ENCODE data around the gene TMEM14B.
A peak's percentile ranks its signal among the peaks of the same experiment; 100 is the strongest.

The TMEM14B gene

GRCh38 chr6:10792101-10792500, 44.5 kb downstream of the TMEM14B start:
- no peak overlapping the region for H3K4me3 ChIP-seq (ENCODE audit: low read depth, low read length)
- TF ChIP-seq, protein P1, sequence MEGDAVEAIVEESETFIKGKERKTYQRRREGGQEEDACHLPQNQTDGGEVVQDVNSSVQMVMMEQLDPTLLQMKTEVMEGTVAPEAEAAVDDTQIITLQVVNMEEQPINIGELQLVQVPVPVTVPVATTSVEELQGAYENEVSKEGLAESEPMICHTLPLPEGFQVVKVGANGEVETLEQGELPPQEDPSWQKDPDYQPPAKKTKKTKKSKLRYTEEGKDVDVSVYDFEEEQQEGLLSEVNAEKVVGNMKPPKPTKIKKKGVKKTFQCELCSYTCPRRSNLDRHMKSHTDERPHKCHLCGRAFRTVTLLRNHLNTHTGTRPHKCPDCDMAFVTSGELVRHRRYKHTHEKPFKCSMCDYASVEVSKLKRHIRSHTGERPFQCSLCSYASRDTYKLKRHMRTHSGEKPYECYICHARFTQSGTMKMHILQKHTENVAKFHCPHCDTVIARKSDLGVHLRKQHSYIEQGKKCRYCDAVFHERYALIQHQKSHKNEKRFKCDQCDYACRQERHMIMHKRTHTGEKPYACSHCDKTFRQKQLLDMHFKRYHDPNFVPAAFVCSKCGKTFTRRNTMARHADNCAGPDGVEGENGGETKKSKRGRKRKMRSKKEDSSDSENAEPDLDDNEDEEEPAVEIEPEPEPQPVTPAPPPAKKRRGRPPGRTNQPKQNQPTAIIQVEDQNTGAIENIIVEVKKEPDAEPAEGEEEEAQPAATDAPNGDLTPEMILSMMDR (IDR thresholded peaks at IDR 0.05; ENCODE audit: insufficient read depth, low read depth, low read length, missing control alignments), result no peak
- DNase-seq (ENCODE audit: low read depth), result no peak

DNA sequence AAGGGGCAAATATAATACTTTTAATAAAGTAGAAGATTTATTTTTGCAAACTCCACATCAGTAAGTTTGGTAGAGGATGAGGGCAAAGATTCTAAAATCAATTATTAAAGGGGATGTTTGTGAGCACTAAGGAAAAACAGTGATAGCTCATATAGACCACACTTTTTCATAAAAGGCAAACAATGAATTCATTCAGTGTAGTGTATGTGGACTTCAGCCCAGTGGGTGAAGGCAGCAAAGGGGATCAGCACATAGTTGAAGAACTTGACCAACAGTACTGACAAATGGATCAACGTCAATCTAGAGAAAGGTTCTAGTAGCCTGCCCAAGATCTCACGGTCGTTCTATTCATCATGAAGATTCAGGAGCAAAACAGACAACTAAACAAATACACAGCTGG, 45.4 kb downstream of the TMEM14B start:
- no peak overlapping the region for H3K4me3 ChIP-seq (ENCODE audit: low read depth, low read length)
- TF ChIP-seq, protein P1 (IDR thresholded peaks at IDR 0.05; ENCODE audit: insufficient read depth, low read depth, low read length, missing control alignments), result no peak
- no peak for DNase-seq (ENCODE audit: low read depth)

DNA sequence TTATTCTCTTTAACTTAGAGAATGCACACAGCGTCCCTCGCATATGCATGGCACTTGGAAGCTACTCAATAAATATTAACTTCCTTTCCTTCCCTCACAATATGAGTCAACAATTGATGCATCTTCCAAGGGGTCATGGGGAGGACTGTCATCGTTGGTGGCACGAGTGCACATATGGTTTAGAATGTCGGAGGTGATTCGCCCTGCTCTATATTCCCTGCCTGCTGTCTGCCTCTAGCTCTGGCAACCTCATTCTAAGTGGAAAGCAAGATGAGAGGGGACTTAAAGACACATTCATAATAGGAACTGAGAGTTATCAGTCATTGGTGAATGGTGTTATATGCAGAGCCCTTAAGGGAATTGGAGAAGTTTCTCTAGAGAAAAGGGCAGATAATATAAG, 46.1 kb downstream of the TMEM14B start:
- no peak for DNase-seq (ENCODE audit: low read depth)
- TF ChIP-seq, protein P1 (IDR thresholded peaks at IDR 0.05; ENCODE audit: insufficient read depth, low read depth, low read length, missing control alignments), result no peak
- H3K4me3 ChIP-seq (ENCODE audit: low read depth, low read length), result no peak overlapping the region

- no peak for DNase-seq (ENCODE audit: low read depth)
- TF ChIP-seq, protein P1 (IDR thresholded peaks at IDR 0.05; ENCODE audit: insufficient read depth, low read depth, low read length, missing control alignments), result no peak
- H3K4me3 ChIP-seq (ENCODE audit: low read depth, low read length), result no peak overlapping the region
These were observed 46.6 kb downstream of the TMEM14B start for GRCh38 chr6:10794239-10794638.

DNA sequence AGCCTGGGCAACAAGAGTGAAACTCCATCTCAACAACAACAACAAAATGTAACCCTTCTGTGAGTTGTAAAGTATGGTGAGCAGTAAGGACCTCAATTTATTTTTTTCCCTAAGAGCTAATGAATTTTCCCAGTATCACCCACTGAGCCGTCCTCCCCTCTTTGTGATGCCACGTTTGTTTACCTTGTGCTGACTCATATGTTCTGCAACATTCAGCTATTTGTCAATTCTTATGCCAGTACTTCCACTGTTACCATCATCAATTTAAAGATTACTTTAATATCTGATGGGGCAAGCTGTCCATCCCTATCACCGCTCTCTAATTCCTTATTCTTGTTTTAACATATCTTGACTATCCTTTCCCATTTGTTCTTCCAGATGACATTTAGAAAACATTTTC, 53.2 kb downstream of the TMEM14B start:
- TF ChIP-seq, protein P1 (IDR thresholded peaks at IDR 0.05; ENCODE audit: insufficient read depth, low read depth, low read length, missing control alignments), result no peak
- H3K4me3 ChIP-seq (ENCODE audit: low read depth, low read length), result no peak overlapping the region
- DNase-seq (ENCODE audit: low read depth), result no peak

DNA sequence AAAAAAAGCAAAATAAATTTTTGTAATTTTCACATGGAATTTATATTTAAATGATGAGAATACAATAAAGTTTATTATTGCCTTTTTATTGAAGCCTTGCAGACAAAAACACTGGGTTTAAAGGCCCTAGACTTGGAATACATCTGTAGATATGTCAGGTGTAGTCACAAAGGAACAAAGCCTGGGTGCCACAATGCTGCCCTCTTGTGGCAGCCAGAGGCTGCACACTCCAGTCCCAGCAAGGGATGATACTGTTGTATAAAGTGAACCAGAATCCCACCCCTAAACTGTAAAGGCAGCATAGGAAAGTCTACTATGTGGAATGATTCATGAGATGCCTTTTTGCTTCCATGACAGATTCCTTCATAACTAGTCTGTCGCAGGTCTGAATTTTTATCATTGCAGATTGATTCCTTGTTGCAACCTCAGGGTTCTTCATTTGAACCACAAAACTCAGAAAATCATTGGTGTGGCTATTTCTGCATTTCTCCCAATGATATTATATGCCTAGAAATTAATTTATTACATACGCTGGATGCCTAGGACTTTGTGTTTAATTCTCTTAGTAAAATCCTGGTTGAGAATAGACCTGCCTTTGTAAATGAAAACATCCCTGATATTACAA, 53.7 kb downstream of the TMEM14B start:
- no peak overlapping the region for H3K4me3 ChIP-seq (ENCODE audit: low read depth, low read length)
- DNase-seq (ENCODE audit: low read depth), result peak; percentile 69
- TF ChIP-seq, protein P1 (IDR thresholded peaks at IDR 0.05; ENCODE audit: insufficient read depth, low read depth, low read length, missing control alignments), result peak; percentile 97
